RPMI8226 (cell line): Measurements from ENCODE around the gene PIK3CG.
A peak's percentile ranks its signal among the peaks of the same experiment; 100 is the strongest.

Experiments used
- DNase-seq: peaks from one replicate; pipeline ENCODE4 v3.0.0-alpha.2; 2015

The PIK3CG gene

DNA sequence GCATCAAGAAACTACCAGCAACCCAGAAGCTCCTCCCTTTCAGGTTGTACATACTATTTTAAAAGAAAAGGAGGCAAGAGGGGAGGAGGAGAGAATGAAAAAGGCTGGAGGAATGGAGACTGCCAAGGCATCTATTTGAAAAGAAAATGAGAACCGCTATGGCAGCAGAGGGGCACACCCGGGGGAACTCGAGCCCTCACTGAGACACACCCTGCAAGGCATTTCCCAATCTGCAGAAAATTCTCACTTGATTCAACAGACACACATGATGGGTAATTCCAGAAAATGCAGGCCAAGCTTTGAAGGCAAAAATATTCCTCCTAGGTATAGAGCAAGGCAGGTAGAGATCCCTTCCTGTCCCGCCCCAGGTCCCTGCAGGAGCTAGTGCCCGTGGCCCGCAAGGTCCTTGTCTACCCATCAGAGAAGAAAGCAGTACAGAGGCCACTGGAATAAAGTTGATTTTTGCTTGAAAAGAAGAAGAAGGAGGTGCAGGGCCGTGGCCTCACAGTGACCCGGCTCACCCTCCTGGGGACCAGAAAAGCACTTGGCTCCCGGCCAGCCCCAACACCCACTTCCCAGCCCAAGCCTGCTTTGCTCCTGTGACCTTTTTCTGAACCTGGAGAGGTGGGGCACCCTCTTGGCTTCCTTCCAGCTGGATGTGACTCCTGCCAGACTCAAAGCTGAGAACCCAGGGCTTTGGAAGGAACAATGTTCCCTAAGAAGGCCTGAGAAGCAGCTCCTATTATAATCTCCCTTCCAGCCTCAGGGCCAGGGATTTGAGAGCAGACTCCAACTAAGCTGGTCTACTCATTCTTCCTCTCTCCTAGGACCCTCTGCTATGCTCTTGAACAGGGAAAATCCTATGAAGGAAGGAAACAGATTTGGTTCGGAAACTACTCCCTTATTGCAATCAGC lies 6.2 kb upstream of the PIK3CG start:
- peak; percentile 100 for DNase-seq

DNA sequence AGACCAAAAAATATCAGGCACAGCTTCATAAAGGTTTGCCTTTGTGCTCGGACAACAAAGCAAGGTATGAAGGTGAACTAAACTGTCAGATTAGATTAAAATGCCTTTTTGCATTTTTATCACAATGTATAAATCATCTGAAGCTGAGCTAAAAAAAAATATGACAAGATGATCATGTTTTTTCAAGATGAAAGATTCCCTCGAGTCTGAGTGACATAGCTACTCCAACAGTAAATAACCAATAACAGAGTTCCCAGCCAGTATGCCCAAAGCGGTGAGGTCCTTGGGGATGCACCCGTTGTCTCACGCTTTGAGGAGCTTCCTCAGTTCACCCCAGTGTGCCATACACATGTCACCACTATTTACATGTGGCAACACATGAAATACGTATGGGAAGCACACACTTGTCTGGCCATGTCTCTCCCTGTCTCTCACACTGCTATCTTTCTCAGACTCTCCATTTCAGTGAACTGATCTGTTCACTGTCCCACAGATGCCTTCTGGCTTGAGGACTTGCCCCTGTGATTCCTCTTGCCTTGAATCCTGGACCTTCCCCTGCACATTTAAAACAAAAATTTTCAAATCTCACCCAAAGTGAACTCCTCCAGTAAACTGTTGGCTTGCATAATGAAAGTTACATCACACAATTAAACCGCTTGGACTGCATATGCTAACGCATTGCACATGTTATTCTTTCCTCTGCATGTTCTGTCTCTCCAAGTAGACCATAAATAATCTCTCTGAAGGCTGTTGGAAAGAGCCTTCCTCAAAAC lies 2.6 kb upstream of the PIK3CG start:
- no peak for DNase-seq

GRCh38 chr7:106863274-106863997 lies 1.6 kb upstream of the PIK3CG start:
- no peak for DNase-seq

GRCh38 chr7:106864298-106865081 lies 592 bp upstream of the PIK3CG start:
- DNase-seq: peak; percentile 64

GRCh38 chr7:106866298-106867281 lies 1.5 kb downstream of the PIK3CG start:
- DNase-seq: peak; percentile 75

- no peak for DNase-seq
Observed at GRCh38 chr7:106867641-106868351, 2.7 kb downstream of the PIK3CG start.

DNA sequence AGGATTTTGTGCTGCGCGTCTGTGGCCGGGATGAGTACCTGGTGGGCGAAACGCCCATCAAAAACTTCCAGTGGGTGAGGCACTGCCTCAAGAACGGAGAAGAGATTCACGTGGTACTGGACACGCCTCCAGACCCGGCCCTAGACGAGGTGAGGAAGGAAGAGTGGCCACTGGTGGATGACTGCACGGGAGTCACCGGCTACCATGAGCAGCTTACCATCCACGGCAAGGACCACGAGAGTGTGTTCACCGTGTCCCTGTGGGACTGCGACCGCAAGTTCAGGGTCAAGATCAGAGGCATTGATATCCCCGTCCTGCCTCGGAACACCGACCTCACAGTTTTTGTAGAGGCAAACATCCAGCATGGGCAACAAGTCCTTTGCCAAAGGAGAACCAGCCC lies 3.3 kb downstream of the PIK3CG start:
- DNase-seq: no peak

- DNase-seq: no peak
Observed at GRCh38 chr7:106869954-106870353, 4.9 kb downstream of the PIK3CG start.

DNA sequence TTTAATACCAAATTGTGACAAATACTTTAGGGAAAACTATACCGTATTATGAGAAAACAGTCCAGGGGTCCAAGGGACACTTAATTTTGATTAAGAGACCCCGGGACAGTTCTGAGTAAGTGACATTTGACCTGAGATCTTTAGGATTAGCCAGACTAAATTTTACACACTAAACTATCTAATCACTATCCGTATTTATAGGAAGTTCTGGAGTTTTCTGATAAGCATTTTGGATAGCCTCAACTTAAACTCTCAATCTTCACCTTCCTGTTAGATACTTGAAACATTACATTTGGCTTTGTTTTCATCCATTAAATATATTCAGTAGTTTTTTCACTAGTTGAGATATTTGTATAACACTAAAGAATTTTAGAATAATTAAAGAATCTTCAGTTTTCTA lies 5.4 kb downstream of the PIK3CG start:
- DNase-seq: no peak

- peak; percentile 84 for DNase-seq
Observed at GRCh38 chr7:106870983-106871410, 5.9 kb downstream of the PIK3CG start.

DNA sequence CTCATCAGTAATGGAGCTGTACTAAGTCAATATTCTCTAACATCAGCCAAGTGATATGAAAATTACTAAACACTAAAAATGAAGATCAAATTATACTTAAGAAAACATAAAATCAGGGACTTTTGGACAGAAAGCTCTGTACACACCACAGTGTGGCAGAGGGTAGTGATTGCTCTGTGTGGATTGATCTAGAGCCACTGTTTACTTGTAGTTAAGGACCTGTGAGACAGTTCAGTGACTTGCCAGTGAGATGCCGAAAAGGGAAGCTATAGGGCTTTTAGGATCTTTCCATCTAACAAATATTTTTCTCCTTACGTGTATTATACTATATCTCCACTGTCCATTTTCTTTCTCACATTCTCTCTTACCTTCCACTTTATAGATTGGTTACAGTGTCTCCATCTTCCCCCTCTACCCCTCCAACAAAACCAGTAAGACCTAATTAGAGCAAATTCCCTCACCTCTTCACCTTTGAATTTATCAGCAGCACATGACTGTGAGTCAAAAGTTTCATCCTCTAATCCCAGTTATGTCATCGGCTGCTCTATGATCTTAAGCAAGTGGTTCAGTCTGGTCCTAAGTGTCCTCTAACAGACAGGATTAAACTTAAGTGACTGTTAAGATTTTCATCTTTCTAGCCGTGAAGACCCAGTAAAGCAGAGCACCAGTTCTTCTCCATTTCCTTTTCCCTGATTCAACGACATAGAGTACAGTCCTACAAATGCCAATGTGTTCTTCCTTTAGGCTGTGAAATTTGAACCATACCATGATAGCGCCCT lies 6.9 kb downstream of the PIK3CG start:
- DNase-seq: peak; percentile 38

DNA sequence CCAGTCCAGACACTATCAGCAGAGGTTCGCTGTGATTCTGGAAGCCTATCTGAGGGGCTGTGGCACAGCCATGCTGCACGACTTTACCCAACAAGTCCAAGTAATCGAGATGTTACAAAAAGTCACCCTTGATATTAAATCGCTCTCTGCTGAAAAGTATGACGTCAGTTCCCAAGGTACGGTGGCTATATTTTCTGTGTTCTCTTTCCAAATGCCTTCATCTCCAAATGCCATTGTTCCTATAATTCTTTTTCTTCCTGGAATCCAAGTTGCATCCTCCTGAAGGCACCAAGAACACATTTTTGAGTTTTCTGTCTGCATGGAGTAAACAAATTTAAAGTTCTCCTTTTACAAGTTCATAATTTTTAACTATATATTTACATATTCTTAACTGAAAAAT lies 7.7 kb downstream of the PIK3CG start:
- DNase-seq: no peak

DNA sequence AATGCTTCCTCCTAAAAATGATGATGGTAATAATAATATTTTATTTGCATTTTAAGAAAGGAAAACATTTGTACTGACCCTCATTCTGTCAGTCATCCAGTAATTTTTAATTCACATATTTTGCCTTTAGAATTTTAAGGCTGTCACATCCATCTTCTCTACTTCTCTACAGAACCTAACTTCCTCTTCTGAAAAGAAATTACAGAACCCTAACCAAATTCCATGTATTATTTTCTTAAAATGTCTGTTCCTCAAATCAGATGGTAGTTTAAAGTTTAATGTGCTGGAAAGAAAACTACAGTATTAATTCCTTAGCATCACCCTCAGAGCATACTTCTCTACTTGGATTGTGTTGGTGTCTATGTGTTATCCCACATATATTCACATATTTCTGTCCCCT lies 9.0 kb downstream of the PIK3CG start:
- DNase-seq: no peak

DNA sequence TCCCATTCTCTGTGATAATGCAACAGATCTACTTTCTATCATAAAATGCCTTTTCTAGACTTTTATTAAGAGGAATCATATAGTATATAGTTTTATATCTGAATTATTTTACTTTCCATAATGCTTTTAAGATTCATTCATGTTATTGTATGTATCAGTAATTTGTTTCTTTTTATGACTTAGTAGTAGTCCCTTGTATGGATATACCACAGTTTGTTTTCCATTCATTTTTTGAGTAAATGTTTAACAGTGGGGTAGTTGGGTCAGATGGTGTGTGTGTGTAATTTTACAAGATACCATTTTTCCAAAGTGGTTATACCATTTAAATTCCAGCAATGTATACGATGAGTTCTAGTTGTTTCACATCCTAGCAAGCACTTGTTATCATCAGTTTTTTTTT lies 10.4 kb downstream of the PIK3CG start:
- no peak for DNase-seq

DNA sequence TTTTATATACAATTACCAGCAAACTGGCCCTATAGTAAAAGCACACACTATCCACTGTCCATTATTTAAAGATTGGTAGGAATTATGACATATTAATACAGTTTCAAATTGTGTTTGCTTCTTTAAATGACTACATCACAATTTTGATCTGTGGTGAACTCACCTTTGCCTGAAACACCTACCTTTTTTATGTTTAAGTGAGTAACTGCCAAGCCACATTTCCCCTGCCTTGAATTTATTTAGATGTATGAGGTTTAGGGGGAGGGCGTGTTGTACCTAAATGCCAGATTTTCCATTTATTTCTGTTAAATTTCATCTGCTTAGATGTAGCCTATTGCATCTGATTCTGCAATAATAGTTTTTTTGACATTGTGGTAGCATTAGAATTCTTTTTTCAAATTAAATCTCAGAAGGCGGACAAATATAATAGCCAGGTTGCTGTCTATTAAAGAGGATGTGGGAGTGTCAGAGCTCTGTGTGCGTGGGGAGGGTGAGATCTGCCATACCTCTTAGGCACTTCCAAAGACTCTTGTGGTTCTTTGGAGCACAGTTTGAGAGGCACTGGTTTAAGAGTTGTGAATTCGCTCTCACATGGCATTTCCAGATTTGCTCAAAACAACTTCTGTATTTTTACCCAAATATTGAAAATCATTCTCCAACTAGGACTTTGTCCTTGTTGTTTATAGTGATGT lies 13.8 kb downstream of the PIK3CG start:
- DNase-seq: no peak

DNA sequence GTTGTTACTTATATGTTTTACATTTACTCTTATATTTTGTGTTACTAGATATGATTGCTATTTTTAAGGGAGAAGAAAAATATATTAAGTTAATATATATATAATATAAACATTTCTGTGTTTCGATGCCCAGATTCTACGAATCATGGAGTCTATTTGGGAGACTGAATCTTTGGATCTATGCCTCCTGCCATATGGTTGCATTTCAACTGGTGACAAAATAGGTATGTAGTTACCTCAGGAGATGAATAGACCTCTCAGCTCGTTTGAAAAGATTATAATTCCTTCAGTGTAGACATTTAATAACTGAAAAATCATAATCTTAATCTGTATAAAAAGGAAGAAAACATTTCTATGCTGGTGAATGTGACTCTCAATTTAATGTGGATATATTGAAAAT lies 16.9 kb downstream of the PIK3CG start:
- no peak for DNase-seq

DNA sequence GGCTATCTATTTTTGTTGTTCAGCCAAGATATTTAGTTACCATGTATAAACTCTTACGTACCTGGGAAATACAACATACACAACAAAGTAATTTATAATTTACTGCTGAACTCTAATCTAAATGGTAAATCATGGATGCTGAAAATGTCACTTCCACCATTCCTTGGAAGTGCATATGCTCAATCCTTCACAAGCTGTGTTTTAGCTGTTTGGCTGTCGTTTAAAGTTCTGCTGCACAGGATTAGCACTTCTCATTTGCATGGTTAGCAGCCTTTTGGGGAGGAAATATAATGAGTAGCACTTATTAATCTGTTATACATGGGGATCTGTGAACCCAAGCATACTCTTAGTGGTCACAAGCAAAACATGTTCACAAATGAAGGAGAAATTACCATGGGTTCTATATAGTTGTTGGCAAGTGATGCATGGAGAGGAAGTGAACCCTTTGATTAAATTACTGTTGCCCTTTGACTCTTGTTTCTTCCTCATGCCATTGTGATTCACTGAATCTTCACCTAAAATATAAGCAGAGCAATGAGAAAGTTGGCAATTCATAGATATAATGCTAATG lies 18.5 kb downstream of the PIK3CG start:
- no peak for DNase-seq

GRCh38 chr7:106885652-106886051 lies 20.6 kb downstream of the PIK3CG start:
- DNase-seq: peak; percentile 1

GRCh38 chr7:106887421-106887820 lies 22.3 kb downstream of the PIK3CG start:
- DNase-seq: no peak
